ENCODE measurements around the gene LSS. TPM values are rescaled to one million over a fixed set of nuclear protein-coding genes. Genes with fewer than 3 reads are reported as not detected.

Gene LSS
- total RNA-seq, 1 donor from 2014 or later: 103 TPM

DNA sequence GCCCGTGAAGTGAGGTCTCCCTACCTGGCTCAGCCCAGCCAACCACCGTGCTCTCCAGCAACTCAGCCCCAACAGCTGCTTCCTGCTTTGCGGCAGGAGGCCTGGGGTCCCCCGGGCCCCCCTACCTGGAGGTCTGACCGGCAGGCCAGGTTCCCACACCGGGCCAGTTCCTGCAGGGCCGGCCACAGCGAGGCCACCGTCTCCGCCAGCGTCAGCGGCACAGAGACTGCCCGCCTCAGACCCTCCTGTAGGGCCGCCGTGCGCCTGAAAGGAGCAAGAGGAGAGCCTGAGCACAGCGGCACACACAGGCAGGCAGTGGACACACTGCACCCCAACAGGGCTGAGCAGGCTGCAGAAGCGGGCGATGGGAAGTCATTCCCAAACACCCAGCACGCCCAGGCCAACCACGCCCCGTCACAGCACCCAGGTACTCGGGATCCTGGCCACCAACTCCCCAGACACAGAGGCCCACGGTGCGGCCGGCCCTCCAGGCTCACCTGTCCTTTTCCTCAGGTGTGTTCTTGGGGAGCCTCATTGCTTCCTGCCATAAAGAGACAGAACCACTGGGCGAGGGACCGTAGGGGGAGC is 90.1 kb downstream of the LSS start:
- intact Hi-C loops (cut with DNase I): no loop called here
- H3K9me3 ChIP-seq: no peaks in the 10 kb centered on the region
- no peak overlapping the region for H3K27ac ChIP-seq
- no peak for DNase-seq (ENCODE audit: extremely low spot score in 2 of 2)
- no peaks in the 10 kb centered on the region for H3K4me1 ChIP-seq
- no peaks in the 10 kb centered on the region for H3K27me3 ChIP-seq
- TF ChIP-seq, protein P1, sequence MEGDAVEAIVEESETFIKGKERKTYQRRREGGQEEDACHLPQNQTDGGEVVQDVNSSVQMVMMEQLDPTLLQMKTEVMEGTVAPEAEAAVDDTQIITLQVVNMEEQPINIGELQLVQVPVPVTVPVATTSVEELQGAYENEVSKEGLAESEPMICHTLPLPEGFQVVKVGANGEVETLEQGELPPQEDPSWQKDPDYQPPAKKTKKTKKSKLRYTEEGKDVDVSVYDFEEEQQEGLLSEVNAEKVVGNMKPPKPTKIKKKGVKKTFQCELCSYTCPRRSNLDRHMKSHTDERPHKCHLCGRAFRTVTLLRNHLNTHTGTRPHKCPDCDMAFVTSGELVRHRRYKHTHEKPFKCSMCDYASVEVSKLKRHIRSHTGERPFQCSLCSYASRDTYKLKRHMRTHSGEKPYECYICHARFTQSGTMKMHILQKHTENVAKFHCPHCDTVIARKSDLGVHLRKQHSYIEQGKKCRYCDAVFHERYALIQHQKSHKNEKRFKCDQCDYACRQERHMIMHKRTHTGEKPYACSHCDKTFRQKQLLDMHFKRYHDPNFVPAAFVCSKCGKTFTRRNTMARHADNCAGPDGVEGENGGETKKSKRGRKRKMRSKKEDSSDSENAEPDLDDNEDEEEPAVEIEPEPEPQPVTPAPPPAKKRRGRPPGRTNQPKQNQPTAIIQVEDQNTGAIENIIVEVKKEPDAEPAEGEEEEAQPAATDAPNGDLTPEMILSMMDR (IDR thresholded peaks at IDR 0.05): no peak
- TF ChIP-seq POLR2A (IDR thresholded peaks at IDR 0.05) (no peak), POLR2AphosphoS5 (IDR thresholded peaks at IDR 0.05; ENCODE audit: insufficient read depth in 1 of 2, low read depth in 1 of 2) (no peak)
- no peaks in the 10 kb centered on the region for H3K36me3 ChIP-seq
- H3K4me3 ChIP-seq: no peak overlapping the region

Other genes with a start within 250 kb of the LSS start
- 520 TPM for gene COL6A1, start 247.0 kb downstream of the LSS start, total RNA-seq
- 535 TPM for gene COL6A2, start 130.7 kb downstream of the LSS start, total RNA-seq
- gene FTCD, start 73.2 kb downstream of the LSS start, total RNA-seq: not detected
- gene SPATC1L, start 44.3 kb downstream of the LSS start, total RNA-seq: 5.2 TPM
- gene MCM3AP, start 56.8 kb upstream of the LSS start, total RNA-seq: 115 TPM
- gene YBEY, start 57.6 kb upstream of the LSS start, total RNA-seq: 11.3 TPM
- 2.9 TPM for gene C21orf58, start 95.1 kb upstream of the LSS start, total RNA-seq
- 35.8 TPM for gene PCNT, start 95.4 kb upstream of the LSS start, total RNA-seq
- gene DIP2A, start 230.1 kb upstream of the LSS start, total RNA-seq: 46.2 TPM

All from vagina (tissue), 2 donors.